Fibroblast of the aortic adventitia (primary cell): ENCODE results near the gene CACNA2D1. TPM values are rescaled to one million over a fixed set of nuclear protein-coding genes. Genes with fewer than 3 reads are reported as not detected.

ENCODE experiments used
- DNase-seq: peaks from one replicate; pipeline ENCODE4 v3.0.0-alpha.2; 2010; ENCODE audit warnings: low read depth
- H3K4me3 ChIP-seq: 2 replicates; pipeline ENCODE4 v1.5.1; 2011; ENCODE audit warnings: low read depth, mild to moderate bottlenecking, control low read depth, low read length, moderate library complexity
- CTCF ChIP-seq: IDR thresholded peaks from 2 replicates; pipeline ENCODE4 v1.5.1; 2011; ENCODE audit warnings: mild to moderate bottlenecking, low read length, control low read depth, inconsistent platforms; ENCODE audit not compliant: insufficient read depth
- total RNA-seq: library from RNA; depleted of rRNA; stranded (reverse); fragments of >200 nt; gene quantifications from 2 replicates; pipeline ENCODE4 v1.2.3, GENCODE V29; 2012; ENCODE audit warnings: low replicate concordance

The CACNA2D1 gene
- total RNA-seq, 1 donor, result 90.5 TPM

DNA sequence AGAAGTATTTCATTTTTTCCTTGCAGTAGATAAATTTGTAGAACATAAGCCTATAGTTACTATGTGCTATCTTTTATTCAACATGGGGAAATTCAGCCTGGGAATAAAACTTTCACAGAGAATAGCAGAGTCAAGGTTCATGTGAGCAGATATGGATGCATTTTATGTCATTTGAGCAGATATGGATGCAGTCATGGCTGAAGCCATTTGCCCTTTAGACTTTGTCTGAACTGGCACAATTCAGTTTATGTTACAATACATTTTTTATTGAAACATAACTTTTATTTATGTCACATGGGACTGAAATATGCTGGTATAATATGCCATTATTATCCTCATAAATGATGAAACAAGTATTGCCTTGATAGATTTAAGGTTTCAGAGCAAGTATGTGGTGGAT, 231.1 kb downstream of the CACNA2D1 start:
- H3K4me3 ChIP-seq, result no peak overlapping the region
- no peak for DNase-seq
- TF ChIP-seq CTCF, result no peak

DNA sequence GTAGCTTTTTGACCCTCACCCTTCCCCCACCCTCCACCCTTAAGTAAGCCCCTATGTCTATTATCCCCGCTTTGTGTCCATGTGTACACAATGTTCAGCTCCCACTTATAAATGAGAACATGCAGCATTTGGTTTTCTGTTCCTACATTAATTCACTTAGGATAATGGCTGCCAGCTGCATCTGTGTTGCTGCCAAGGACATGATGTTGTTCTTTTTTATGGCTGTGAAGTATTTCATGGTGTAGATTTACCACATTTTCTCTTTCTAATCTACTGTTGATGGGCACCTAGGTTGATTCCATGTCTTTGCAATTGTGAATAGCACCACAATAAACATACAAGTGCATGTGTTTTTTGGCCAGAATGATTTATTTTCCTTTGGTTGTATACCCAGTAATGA, 232.2 kb downstream of the CACNA2D1 start:
- TF ChIP-seq CTCF, result no peak
- H3K4me3 ChIP-seq, result no peak overlapping the region
- no peak for DNase-seq

- peak; percentile 52 for DNase-seq
- H3K4me3 ChIP-seq, result no peak overlapping the region
- no peak for TF ChIP-seq CTCF
These were observed 233.0 kb downstream of the CACNA2D1 start for GRCh38 chr7:82210416-82211184.

- H3K4me3 ChIP-seq, result no peak overlapping the region
- no peak for DNase-seq
These were observed 234.3 kb downstream of the CACNA2D1 start for GRCh38 chr7:82209179-82209747.

DNA sequence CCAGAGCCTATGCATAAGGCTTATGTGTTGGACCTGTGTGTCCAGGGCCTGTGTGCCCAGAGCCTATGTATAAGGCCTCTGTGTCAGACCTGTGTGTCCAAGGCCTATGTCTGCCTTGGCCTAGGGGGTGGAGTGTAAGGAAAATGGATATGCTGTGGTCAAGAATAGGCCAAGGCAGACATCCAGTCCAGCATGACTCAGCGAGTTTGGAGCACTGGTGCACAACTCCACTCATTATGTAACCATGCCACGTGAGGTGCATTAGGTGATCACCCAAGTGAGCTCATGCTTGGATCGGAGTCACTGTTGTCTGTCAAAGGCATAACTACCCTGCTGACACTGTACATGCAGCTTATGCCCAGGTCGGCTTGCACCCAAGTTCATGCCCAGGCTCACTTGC, 238.9 kb downstream of the CACNA2D1 start:
- no peak overlapping the region for H3K4me3 ChIP-seq
- no peak for TF ChIP-seq CTCF
- DNase-seq, result peak; percentile 88

More at GRCh38 chr7:82209179-82209747, 234.3 kb downstream of the CACNA2D1 start:
- TF ChIP-seq CTCF, result no peak

DNA sequence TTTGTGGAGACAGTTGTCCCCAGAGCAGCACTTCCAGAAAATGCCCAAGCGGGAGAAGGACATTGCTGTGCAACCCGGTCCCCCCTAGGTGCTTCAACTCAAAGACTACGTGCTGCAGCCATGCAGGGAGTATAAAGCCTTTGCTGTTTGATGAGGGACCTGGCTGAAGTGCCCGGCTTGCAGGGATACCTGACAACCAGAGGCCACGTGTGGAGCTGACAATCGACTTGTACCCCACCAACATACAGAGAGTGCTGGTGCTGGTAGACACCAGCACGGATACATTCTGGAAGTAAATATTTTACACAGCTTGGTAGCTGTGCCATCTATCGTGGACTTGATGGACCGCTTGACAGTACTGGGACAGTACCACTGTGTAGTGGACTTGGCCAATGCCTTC, 240.6 kb downstream of the CACNA2D1 start:
- no peak for DNase-seq
- H3K4me3 ChIP-seq, result no peak overlapping the region
- no peak for TF ChIP-seq CTCF

DNA sequence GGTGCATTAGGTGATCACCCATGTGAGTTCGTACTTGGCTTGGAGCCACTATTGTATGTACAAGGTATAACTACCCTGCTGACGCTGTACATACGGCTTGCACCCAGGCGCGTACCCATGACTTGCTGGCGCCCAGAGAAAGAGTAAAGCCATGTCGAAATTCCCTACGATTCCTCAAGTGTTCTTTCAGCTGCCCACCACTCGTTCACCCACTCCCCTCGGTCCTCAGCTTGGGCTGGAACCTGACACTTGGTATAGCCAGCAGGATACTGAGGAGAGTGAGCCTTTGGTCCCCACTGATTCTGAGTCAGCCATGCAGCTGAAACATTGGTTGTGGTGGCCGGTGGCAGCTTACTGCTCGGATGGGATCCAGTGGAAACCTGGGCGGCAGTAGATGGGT, 241.5 kb downstream of the CACNA2D1 start:
- no peak for TF ChIP-seq CTCF
- DNase-seq, result no peak
- no peak overlapping the region for H3K4me3 ChIP-seq
